ENCODE results near the gene ACOT12. TPM values are rescaled to one million over a fixed set of nuclear protein-coding genes. Genes with fewer than 3 reads are reported as not detected.
"Not testable (repeated sequence)": the region's sequence is repeated elsewhere in the genome, so short reads cannot be mapped to it uniquely, and the experiment has no call there.

ACOT12 gene
- total and polyA plus RNA-seq, 5 donors: not detected

DNA sequence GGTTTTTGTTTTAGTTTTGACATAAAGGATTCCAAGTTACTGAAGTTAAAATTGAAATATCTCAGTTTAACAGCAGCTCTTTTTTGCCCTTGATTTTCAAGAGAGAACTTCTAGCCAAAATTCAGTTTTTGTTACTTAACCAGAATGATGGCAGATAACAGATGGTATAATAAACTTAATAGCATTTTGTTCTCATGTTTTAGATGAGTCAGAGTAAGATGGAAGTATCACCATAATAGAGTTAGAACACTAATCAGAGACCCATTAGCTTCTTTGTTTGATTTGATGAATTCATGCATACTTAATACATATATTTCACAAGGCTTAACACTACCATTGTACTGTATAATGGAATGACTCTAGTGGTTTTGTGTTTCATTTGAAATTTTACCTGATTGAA lies 80.7 kb downstream of the ACOT12 start:
- H3K4me1 ChIP-seq (ENCODE audit: control insufficient read depth, insufficient read depth, low read length): no peaks in the 10 kb centered on the region
- H3K27me3 ChIP-seq (ENCODE audit: control insufficient read depth, insufficient read depth): no peaks in the 10 kb centered on the region
- DNase-seq (no peak), ATAC-seq (no peak)
- no peak overlapping the region for H3K27ac ChIP-seq (ENCODE audit: low read length)
- intact Hi-C loops (cut with DNase I): no loop called here
- H3K4me3 ChIP-seq (ENCODE audit: low read length): no peak overlapping the region
- H3K9me3 ChIP-seq (ENCODE audit: control insufficient read depth, low read length): no peaks in the 10 kb centered on the region

GRCh38 chr5:81310402-81311063 lies 83.4 kb downstream of the ACOT12 start:
- Histone ChIP-seq H3K9me3 (ENCODE audit: control insufficient read depth, low read length) (no peaks in the 10 kb centered on the region), H3K27ac (ENCODE audit: low read length) (no peak overlapping the region), H3K4me3 (ENCODE audit: low read length) (no peak overlapping the region), H3K27me3 (ENCODE audit: control insufficient read depth, insufficient read depth) (no peaks in the 10 kb centered on the region), H3K4me1 (ENCODE audit: control insufficient read depth, insufficient read depth, low read length) (no peaks in the 10 kb centered on the region)
- WGBS: 78% methylated on average over 1 of the region's 1 CpG
- intact Hi-C loops (cut with DNase I): no loop called here
- no peak for ATAC-seq
- DNase-seq: no peak

GRCh38 chr5:81308836-81309235 lies 85.1 kb downstream of the ACOT12 start:
- no peaks in the 10 kb centered on the region for H3K9me3 ChIP-seq (ENCODE audit: control insufficient read depth, low read length)
- no peaks in the 10 kb centered on the region for H3K4me1 ChIP-seq (ENCODE audit: control insufficient read depth, insufficient read depth, low read length)
- no peak for ATAC-seq
- intact Hi-C loops (cut with DNase I): no loop called here
- H3K27me3 ChIP-seq (ENCODE audit: control insufficient read depth, insufficient read depth): no peaks in the 10 kb centered on the region
- no peak overlapping the region for H3K4me3 ChIP-seq (ENCODE audit: low read length)
- no peak for DNase-seq
- WGBS: 95% methylated on average over 2 of the region's 2 CpGs
- H3K27ac ChIP-seq (ENCODE audit: low read length): no peak overlapping the region

GRCh38 chr5:81305785-81306184 lies 88.1 kb downstream of the ACOT12 start:
- intact Hi-C loops (cut with DNase I): no loop called here
- H3K4me3 ChIP-seq (ENCODE audit: low read length): no peak overlapping the region
- no peaks in the 10 kb centered on the region for H3K27me3 ChIP-seq (ENCODE audit: control insufficient read depth, insufficient read depth)
- ATAC-seq: no peak
- H3K9me3 ChIP-seq (ENCODE audit: control insufficient read depth, low read length): no peaks in the 10 kb centered on the region
- H3K27ac ChIP-seq (ENCODE audit: low read length): no peak overlapping the region
- no peak for DNase-seq
- peaks cover 4% of the 10 kb centered on the region for H3K4me1 ChIP-seq (ENCODE audit: control insufficient read depth, insufficient read depth, low read length)

DNA sequence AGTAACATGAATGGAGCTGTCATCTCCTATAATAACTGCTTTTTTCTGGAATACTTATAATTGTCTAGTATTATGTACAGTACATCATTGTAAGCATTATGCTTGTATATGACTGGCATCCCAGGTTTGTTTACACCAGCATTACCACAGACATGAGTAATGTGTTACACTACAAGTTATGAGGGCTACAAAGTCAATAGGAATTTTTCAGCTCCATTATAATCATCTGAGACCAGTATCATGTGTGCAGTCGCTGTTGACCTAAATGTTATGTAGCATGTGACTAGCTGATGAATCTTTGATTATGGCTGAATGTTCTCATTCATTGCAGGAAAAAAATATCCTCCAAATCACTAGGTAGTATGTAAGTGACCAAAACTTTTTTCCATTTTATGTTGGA lies 90.4 kb downstream of the ACOT12 start:
- no peak overlapping the region for H3K27ac ChIP-seq (ENCODE audit: low read length)
- no peak overlapping the region for H3K4me3 ChIP-seq (ENCODE audit: low read length)
- no peaks in the 10 kb centered on the region for H3K27me3 ChIP-seq (ENCODE audit: control insufficient read depth, insufficient read depth)
- WGBS: 79% methylated on average over 1 of the region's 1 CpG
- peaks cover 5% of the 10 kb centered on the region for H3K4me1 ChIP-seq (ENCODE audit: control insufficient read depth, insufficient read depth, low read length)
- intact Hi-C loops (cut with DNase I): no loop called here
- no peaks in the 10 kb centered on the region for H3K9me3 ChIP-seq (ENCODE audit: control insufficient read depth, low read length)
- no peak for DNase-seq
- ATAC-seq: no peak

- WGBS: 86% methylated on average over 5 of the region's 5 CpGs
- no peaks in the 10 kb centered on the region for H3K27me3 ChIP-seq (ENCODE audit: control insufficient read depth, insufficient read depth)
- intact Hi-C loops (cut with DNase I): no loop called here
- H3K4me1 ChIP-seq (ENCODE audit: control insufficient read depth, insufficient read depth, low read length): peaks cover 5% of the 10 kb centered on the region
- no peak for ATAC-seq
- no peak overlapping the region for H3K27ac ChIP-seq (ENCODE audit: low read length)
- no peaks in the 10 kb centered on the region for H3K9me3 ChIP-seq (ENCODE audit: control insufficient read depth, low read length)
- no peak for DNase-seq
- no peak overlapping the region for H3K4me3 ChIP-seq (ENCODE audit: low read length)
Measured at GRCh38 chr5:81302596-81302995, 91.3 kb downstream of the ACOT12 start.

DNA sequence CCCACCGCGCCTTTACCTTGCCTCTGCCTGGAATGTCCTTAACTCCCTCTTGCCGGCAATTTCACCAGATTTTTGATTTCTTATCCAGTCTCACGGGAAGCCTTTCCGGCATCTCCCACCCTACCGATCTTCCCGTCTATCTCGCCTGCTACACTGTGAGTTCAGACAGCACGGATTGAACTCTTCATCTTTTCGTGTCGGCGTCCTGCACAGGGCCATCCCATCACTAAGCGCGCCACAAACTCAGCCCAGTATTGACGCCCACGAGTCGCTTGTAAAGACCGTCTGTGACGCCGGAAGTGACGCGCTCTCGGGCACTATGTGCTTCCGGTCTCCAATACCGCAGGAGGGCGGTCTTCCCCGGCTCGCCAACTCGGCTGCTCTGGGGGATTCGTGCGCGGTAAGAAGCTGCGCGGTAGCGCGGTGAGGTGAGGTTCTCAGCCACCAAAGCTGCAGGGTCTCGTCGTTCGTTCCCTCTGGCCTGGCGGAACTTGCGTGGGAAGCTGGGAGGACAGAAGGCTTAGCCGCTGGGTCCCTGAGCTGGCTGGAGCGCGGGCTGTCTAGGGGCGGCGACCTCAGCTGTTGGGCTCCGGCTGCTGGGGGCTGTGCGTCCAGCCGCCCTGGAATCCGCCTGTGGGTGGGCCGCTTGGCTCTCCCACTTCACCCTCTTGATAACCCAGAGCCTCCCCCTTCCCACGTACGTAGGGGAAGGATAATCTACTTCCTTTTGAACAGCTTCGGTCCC lies 92.5 kb downstream of the ACOT12 start, which contains the start of gene ZCCHC9:
Gene ZCCHC9 (plus strand): TSS at position 317 of the 745 bp plus-strand sequence. CDS start 3,171 bp downstream, outside the sequence.
- no peaks in the 10 kb centered on the region for H3K27me3 ChIP-seq (ENCODE audit: control insufficient read depth, insufficient read depth)
- ATAC-seq (peak; percentile 98), DNase-seq (peak; percentile 95 to 98 (median 97))
- intact Hi-C loops (cut with DNase I): no loop called here
- H3K4me1 ChIP-seq (ENCODE audit: control insufficient read depth, insufficient read depth, low read length): peaks cover 5% of the 10 kb centered on the region
- H3K9me3 ChIP-seq (ENCODE audit: control insufficient read depth, low read length): no peaks in the 10 kb centered on the region
- under 1% methylated on average over 54 of the region's 54 CpGs for WGBS
- H3K4me3 ChIP-seq (ENCODE audit: low read length): peak within 1 kb of the TSS; percentile 61
- H3K27ac ChIP-seq (ENCODE audit: low read length): peak within 1 kb of the TSS; percentile 90

- Histone ChIP-seq H3K27me3 (ENCODE audit: control insufficient read depth, insufficient read depth) (no peaks in the 10 kb centered on the region), H3K9me3 (ENCODE audit: control insufficient read depth, low read length) (no peaks in the 10 kb centered on the region), H3K4me3 (ENCODE audit: low read length) (peak overlapping the region; percentile 61), H3K4me1 (ENCODE audit: control insufficient read depth, insufficient read depth, low read length) (peaks cover 5% of the 10 kb centered on the region), H3K27ac (ENCODE audit: low read length) (peak overlapping the region; percentile 90)
- DNase-seq: no peak
- intact Hi-C loops (cut with DNase I): no loop called here
- peak in 1 of 2 donors; percentile 5 for ATAC-seq
- WGBS: 0% methylated on average over 2 of the region's 2 CpGs
Measured at GRCh38 chr5:81300921-81301270, 93.0 kb downstream of the ACOT12 start.

GRCh38 chr5:81297531-81297930 lies 96.4 kb downstream of the ACOT12 start:
- H3K27me3 ChIP-seq (ENCODE audit: control insufficient read depth, insufficient read depth): no peaks in the 10 kb centered on the region
- no peaks in the 10 kb centered on the region for H3K9me3 ChIP-seq (ENCODE audit: control insufficient read depth, low read length)
- ATAC-seq (no peak), DNase-seq (no peak)
- 78% methylated on average over 4 of the region's 4 CpGs for WGBS
- H3K27ac ChIP-seq (ENCODE audit: low read length): no peak overlapping the region
- intact Hi-C loops (cut with DNase I): loop anchor here in 1 of 4 donors (5.0 kb wide), 1 partner anchor 65 kb away; the partner anchor contains the start of gene CKMT2
- H3K4me3 ChIP-seq (ENCODE audit: low read length): no peak overlapping the region
- H3K4me1 ChIP-seq (ENCODE audit: control insufficient read depth, insufficient read depth, low read length): peaks cover 5% of the 10 kb centered on the region

DNA sequence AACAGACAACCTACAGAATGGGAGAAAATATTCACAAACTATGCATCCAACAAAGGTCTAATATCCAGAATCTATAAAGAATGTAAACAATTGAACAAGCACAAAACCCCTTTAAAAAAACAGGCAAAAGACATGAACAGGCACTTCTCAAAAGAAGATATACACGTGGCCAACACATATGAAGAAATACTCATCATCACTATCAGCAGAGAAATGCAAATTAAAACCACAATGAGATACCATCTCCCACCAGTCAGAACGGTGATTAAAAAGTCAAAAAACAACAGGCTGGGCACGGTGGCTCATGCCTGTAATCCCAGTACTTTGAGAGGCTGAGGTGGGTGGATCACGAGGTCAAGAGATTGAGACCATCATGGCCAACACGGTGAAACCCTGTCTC lies 99.9 kb downstream of the ACOT12 start:
- H3K27ac ChIP-seq (ENCODE audit: low read length); intact Hi-C loops (cut with DNase I); DNase-seq; H3K27me3 ChIP-seq (ENCODE audit: control insufficient read depth, insufficient read depth); H3K4me1 ChIP-seq (ENCODE audit: control insufficient read depth, insufficient read depth, low read length); H3K4me3 ChIP-seq (ENCODE audit: low read length); ATAC-seq; H3K9me3 ChIP-seq (ENCODE audit: control insufficient read depth, low read length): not testable (repeated sequence)
- WGBS: 97% methylated on average over 5 of the region's 5 CpGs

- intact Hi-C loops (cut with DNase I): no loop called here
- peak overlapping the region; percentile 19 for H3K4me3 ChIP-seq (ENCODE audit: low read length)
- DNase-seq (no peak), ATAC-seq (no peak)
- H3K9me3 ChIP-seq (ENCODE audit: control insufficient read depth, low read length): peaks cover 3% of the 10 kb centered on the region
- no peaks in the 10 kb centered on the region for H3K27me3 ChIP-seq (ENCODE audit: control insufficient read depth, insufficient read depth)
- no peak overlapping the region for H3K27ac ChIP-seq (ENCODE audit: low read length)
- no peaks in the 10 kb centered on the region for H3K4me1 ChIP-seq (ENCODE audit: control insufficient read depth, insufficient read depth, low read length)
- 90% methylated on average over 2 of the region's 2 CpGs for WGBS
Measured at GRCh38 chr5:81292130-81292529, 101.8 kb downstream of the ACOT12 start.
